Islet of Langerhans (tissue), 1 donor: ENCODE results near the gene PSD2.

Source experiments
- FAIRE-seq: peaks from one replicate; lab custom pipeline; 2011; peaks lifted over from hg19 to GRCh38; lab: Jason Lieb, UNC

The PSD2 gene

GRCh38 chr5:139811274-139811607 lies 15.6 kb downstream of the PSD2 start:
- no peak for FAIRE-seq

- FAIRE-seq, result no peak
Measured at GRCh38 chr5:139812323-139812722, 16.7 kb downstream of the PSD2 start.

GRCh38 chr5:139812836-139813805 lies 17.5 kb downstream of the PSD2 start:
- FAIRE-seq, result no peak

GRCh38 chr5:139814191-139814601 lies 18.6 kb downstream of the PSD2 start:
- no peak for FAIRE-seq

GRCh38 chr5:139814704-139815280 lies 19.2 kb downstream of the PSD2 start:
- FAIRE-seq, result no peak

GRCh38 chr5:139816566-139816965 lies 21.0 kb downstream of the PSD2 start:
- no peak for FAIRE-seq

GRCh38 chr5:139817362-139817761 lies 21.8 kb downstream of the PSD2 start:
- FAIRE-seq, result no peak

GRCh38 chr5:139817970-139818369 lies 22.4 kb downstream of the PSD2 start:
- no peak for FAIRE-seq

- FAIRE-seq, result no peak
Measured at GRCh38 chr5:139820130-139820529, 24.5 kb downstream of the PSD2 start.

- no peak for FAIRE-seq
Measured at GRCh38 chr5:139820606-139821005, 25.0 kb downstream of the PSD2 start.

- FAIRE-seq, result no peak
Measured at GRCh38 chr5:139821806-139822552, 26.4 kb downstream of the PSD2 start.

- FAIRE-seq, result no peak
Measured at GRCh38 chr5:139822553-139823425, 27.2 kb downstream of the PSD2 start.

- FAIRE-seq, result no peak
Measured at GRCh38 chr5:139823757-139824355, 28.2 kb downstream of the PSD2 start.

GRCh38 chr5:139825690-139826089 lies 30.1 kb downstream of the PSD2 start:
- no peak for FAIRE-seq

- no peak for FAIRE-seq
Measured at GRCh38 chr5:139828207-139828895, 32.7 kb downstream of the PSD2 start.

GRCh38 chr5:139829471-139829870 lies 33.9 kb downstream of the PSD2 start:
- no peak for FAIRE-seq

GRCh38 chr5:139831624-139832023 lies 36.0 kb downstream of the PSD2 start:
- FAIRE-seq, result no peak

- FAIRE-seq, result no peak
Measured at GRCh38 chr5:139833525-139833924, 37.9 kb downstream of the PSD2 start.

GRCh38 chr5:139835656-139836055 lies 40.0 kb downstream of the PSD2 start:
- no peak for FAIRE-seq

- no peak for FAIRE-seq
Measured at GRCh38 chr5:139836469-139837208, 41.0 kb downstream of the PSD2 start.
